ENCODE data around the gene KCNS3.

- no peak for TF ChIP-seq CTCF (IDR thresholded peaks at IDR 0.05; ENCODE audit: low read length)
- no peak for TF ChIP-seq EZH2 (IDR thresholded peaks at IDR 0.05; ENCODE audit: borderline replicate concordance, low read length)
Observed at GRCh38 chr2:17878281-17879136, at the start of gene KCNS3.
